A549 (cell line): ENCODE results near the gene OR1L6.

Source experiments
- JUN ChIP-seq, 2 experiments: fragments of >200 bp; sonication (Bioruptor Twin); formaldehyde crosslinking; IDR thresholded peaks; 2 replicates in 1 of 2; 3 replicates in 1 of 2; pipeline ENCODE4 v1.6.1; 2016 to 2017
- POLR2A ChIP-seq: IDR thresholded peaks from 2 replicates; pipeline ENCODE4 v1.6.1; 2012; ENCODE audit warnings: mild to moderate bottlenecking, low read length
- POLR2AphosphoS2 ChIP-seq: conservative IDR thresholded peaks from 2 replicates; pipeline ENCODE4 v1.6.1; 2012; ENCODE audit warnings: low read length, improper control_type of control experiment, inconsistent platforms
- RCOR1 ChIP-seq: fragments of 150-350 bp; IDR thresholded peaks from 2 replicates; pipeline ENCODE4 v1.6.1; 2014; ENCODE audit warnings: antibody characterized with exemption, low read length, low read depth
- REST ChIP-seq: fragments of 200-600 bp; sonication (generic); IDR thresholded peaks from 2 replicates; pipeline ENCODE4 v1.6.1; 2016; ENCODE audit warnings: antibody characterized with exemption, mild to moderate bottlenecking, moderate library complexity

DNA sequence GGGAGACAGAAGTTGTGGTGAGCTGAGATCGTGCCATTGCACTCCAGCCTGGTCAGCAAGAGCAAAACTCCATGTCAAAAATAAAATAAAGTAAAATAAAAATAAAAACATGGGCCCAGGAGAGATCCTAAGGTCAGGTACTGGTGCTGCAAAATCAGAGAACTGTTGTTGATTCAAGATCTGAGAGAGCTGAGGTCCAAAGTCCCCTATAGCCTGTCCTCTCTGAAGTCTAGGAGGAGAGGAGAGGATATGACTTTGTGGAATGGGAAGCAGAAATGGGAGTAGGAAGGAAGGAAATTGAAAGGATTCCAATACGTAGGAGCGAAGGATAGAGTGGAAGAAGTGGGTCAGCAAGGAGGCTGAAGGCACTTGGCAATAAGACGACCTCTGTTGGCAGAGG, 22.9 kb upstream of the OR1L6 start:
- no peak for TF ChIP-seq POLR2A
- TF ChIP-seq POLR2AphosphoS2: no peak
- TF ChIP-seq RCOR1: no peak
- no peak for TF ChIP-seq JUN (IDR thresholded peaks at IDR 0.05)
- no peak for TF ChIP-seq REST
